Activated gamma-delta T cell treated with Interleukin-2 at 50 U/mL for 16 hours (primary cell): ENCODE measurements around the gene CNOT4.

Experiments used
- DNase-seq: peaks from one replicate; pipeline ENCODE4 v3.0.0-alpha.2; 2020

Gene CNOT4

DNA sequence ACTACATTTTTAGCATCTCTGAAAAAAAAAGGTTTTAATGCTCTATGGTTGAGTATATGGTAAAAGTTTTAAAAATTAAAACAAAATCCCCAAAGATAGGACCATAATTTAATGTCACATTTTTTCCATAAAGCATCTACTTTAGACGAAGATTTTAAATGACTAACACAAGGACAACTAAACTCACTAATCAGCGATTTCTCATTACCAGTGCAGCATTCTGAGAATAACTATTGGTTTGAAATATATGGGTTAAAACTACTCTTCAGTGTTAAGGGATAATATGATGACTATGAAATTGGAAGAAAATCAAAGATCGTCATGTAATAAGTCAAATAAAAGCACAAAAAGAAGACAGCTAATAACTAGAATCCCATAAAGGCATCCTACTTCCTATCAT, 118.4 kb downstream of the CNOT4 start:
- no peak for DNase-seq

DNA sequence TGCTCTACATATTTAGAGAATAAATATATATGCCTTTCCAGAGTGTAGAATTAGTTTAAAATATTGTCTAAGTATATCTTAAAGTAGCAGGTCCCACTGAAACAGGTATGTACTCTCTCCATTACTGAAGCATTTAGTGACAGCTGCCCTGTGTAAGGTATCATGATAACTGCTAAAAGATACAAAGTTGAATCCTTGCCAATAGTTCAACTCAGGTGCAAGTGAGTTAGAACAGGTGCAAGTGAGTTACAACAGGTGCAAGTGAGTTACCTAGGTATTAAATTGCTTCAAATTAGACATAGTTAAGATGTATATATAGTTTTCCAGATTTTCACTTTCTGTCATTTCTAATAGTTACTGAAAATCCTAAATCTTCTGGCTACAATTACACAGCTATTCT, 119.1 kb downstream of the CNOT4 start:
- DNase-seq = no peak

DNA sequence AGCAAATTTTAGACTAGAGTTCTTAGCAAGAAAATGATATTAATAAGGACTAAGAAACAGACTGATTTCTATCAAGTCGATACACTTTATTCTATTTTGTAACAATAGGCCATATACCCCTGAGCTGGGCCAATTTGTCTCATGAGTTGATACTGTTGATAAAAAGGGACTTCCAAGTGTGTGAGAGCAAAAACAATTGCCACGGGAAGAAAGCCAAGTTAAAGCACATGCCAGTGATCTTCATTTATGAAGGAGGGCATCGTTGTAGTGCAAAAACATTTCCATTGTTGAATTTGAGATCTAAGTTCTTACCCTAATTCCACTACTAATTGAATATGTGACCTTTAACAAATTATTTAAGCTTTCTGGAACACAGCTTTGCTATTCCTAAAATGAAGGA, 119.9 kb downstream of the CNOT4 start:
- no peak for DNase-seq

DNA sequence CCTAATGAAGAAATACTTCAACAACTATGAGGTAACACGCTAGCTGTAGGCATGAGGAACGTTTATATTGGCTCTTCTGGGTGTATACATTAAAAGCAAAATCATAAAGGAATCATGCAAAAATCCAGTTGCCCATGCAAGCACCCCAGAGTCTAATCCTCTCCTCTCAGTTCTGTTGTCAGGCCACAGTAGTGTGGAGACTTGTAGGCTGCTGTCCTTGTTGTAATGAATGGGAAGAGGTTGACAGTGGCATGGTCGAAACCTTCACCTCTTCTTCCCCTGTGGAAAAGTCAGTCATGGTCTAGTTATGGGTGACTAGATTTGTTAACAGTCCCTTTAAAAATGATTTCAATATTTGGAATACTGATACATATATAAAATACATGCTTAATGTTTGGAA, 121.3 kb downstream of the CNOT4 start:
- DNase-seq = no peak

DNA sequence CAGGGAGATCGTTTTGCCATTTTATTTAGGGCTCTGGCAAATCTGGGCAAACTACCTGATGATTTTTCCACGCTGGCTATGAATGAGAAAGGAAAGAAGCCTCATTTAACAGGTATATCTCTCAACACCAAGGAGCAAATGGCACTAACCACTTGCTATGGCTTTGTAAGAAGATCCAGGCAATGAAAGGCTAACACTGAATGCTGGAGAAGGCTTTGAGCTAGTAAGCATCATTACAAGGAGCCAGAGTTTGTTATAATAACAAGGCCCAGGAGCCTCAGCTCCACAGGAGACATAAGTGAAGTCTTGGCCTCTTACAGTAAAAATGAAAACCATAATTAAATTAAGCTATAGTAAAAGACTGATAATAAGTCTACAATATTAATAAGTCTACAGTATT, 123.1 kb downstream of the CNOT4 start:
- no peak for DNase-seq

DNA sequence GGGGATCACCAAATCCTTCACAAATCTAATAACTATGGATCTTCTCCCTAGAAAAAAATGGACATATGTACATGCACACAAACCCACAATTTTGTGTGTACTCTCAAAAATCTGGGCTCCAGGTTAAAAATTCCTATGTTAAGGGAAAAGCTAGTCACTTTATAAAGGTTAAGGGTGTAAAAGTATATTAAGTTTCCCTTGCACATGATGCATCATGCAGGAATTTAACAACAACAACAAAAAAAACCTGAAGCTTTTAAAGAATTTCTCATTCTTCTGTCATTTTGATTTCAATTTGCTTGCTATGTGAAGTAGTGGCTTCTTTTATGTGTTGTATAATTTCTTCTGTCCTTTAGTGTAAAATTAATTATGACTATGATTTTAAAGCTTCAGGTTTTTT, 123.7 kb downstream of the CNOT4 start:
- no peak for DNase-seq

DNA sequence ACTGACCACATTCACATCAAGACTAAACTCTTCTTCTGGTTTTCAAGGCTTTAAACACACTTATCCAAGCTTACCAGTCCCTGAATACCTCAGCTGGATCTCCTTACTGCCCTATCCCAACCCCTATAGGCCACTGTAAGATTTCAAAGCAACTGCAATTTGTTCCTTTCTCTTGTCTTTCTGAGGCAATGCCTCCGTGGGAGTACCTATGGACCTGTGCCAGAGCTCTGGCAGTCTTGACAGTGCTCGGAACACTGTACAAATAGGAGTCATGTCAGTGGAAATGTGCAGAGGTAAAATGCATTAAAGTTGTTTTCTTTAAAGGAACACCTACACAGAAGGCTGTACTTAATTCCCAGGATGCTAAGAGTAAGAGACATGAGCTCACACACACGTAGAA, 124.7 kb downstream of the CNOT4 start:
- no peak for DNase-seq

DNA sequence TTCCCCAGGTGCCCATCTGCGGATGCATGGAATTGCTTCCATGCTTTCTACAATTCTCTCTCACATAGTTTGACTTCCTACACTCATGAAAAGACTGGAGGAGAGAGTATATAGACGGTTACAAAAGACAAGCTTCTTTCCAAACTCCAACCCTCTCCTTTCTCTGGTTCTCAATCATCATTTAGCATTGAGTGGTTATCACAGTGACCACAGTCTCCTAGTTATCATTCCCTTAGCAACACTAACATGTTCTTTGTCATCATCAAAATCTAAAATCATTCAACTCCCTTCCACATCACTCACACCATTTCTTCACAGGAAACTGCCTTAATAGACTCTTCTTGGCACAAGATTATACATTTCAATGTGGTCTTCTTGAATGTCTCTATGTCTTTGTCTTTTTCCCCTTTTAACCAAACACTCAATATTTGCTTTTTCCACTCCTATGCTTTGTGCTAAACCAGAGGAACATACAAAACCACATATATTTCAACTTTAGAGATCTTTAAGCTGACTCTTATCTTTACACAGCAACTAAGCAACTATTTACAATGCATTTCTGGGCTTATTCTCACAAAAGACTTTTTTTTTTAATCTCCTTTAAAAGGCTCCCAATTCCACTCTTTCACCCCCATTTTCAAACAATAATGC, 126.3 kb downstream of the CNOT4 start:
- no peak for DNase-seq

DNA sequence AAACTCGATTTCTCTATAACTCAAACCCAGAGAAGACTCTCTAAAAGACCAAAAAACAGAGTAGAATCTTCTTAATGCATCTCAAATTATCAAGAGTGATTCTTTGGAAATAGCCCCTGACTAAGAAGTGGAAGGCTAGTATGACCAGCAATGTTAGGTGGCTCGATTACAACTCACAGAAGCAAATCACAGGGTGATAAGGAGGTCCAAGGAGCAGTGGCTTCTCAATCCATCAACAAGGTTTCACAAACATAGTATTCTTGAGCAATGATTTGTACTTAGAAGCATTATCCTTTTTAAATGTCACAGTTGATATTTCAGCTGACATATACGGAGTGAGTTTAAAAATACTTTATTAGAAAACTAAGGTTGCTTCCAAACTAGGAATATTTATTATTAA, 127.7 kb downstream of the CNOT4 start:
- DNase-seq = no peak

DNA sequence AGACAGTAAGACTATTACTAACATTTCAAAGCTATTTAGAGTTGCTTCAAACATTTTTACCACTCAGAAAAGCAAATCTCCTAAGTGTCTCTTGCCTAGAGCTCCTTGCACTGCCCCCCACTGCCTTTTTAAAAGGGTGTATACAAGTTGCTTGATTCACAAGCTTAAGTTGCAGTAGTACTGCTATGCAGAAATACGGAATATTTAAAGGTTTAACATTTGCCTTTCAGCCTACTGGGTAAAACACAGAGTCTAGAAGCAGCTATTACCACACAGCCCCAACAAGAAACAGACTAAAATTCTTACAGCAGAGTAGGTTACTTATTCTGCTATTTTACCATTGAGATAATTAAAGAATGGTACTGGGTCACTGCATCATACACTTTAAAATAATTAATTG, 128.5 kb downstream of the CNOT4 start:
- no peak for DNase-seq

DNA sequence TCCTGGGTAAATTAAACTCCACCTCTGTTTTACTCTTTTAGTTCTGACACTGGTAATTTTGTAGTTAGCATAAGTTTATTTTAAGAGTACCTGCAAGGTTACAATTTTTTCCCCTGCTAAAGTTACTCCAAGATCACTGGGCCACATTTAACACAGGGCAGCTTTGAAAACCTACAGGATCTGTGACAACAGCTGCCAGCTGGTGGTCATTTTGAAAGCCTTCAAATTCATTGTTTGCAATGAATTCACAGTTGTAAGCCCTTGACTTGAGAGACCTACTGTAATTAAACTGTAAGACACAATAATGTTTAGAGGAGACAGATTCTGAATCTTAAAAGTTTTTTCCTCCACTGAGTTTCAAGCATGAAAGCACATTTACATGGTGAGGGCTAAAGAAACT, 129.6 kb downstream of the CNOT4 start:
- DNase-seq = no peak

DNA sequence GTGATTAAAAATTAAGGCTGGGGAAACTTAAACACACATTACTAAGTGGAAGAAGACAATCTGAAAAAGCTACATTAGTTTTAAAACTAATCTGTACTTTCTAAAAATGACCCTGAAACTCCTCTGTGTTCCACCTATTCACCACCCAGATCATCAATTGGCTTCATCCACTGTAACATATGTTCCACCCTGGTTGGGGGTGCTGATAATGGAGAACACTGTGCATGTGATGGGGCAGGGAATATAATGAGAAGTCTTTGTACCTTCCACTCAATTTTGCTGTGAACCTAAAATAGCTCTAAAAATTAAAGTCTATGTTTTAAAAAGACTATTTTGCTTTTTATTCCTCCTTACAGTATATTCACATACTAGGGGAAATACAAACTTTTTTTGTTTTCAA, 132.7 kb downstream of the CNOT4 start:
- no peak for DNase-seq

DNA sequence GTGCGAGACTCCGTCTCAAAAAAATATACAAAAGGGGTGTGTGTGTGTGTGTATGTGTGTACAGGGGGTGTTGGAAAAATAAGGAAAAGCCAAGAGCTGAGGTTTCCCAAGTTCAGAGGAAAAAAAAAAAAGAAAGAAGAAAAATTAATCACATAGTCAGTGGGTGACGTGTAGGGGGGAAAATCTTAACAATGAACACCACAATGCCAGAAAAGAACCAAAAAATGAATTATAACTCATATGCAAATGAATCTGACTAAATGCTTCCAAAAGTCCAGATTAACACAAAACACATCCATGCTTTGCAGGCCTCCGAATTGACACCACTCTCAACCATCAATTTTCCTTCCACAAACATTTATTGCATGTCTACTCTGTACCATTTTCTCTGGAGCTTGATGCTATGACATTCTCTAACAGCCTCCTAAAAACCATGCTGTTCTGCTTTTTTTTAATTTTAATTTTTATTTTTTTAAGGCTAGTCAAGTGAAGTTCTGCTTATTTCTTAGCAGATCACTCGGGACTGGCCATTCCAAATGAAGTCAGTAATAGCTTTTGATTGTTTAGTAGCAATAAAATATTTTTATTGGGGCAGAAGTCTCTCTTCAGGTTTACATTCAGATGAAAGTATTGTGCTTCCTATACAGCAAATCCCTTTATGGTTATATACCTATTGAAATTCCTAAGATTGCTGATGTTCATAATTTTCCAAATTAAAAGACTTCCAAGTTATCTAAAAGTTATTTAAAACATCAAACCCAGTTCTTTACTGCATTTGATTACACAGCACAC, 133.8 kb downstream of the CNOT4 start:
- DNase-seq = no peak

DNA sequence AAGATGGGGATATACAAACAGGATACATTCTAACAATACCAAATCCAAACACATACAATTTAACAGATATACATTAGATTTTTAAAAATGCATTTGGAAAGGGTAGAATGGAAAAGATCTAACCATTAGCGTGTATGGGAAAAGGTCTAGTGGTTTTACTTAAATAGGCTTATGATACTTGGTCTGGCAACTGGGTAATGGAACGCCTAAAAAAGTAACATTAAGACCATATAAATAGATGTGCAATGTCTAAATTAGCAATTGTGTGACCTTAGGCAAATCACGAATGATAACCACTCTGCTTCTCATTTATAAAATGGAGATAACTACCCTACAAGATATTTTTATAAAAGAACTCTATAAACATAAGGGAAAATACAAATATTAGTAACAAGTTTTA, 135.2 kb downstream of the CNOT4 start:
- no peak for DNase-seq

DNA sequence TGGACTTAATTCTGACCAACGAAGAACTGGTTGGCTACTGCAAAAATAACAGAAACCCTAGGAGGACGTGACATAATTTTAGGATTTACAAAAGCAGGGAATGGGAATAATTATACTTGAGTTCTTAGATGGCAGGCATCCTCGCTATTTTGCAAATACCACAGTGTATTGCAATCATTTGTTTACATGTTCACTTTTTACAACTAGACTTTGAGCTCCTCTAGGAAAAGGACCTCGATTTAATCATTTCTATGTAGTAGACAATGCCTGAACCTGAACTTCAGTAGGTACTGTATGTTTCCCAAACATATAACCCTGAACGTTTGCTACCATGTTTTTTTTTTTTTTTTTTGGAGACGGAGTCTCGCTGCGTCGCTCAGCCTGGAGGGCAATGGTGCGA, 137.7 kb downstream of the CNOT4 start:
- DNase-seq = no peak

DNA sequence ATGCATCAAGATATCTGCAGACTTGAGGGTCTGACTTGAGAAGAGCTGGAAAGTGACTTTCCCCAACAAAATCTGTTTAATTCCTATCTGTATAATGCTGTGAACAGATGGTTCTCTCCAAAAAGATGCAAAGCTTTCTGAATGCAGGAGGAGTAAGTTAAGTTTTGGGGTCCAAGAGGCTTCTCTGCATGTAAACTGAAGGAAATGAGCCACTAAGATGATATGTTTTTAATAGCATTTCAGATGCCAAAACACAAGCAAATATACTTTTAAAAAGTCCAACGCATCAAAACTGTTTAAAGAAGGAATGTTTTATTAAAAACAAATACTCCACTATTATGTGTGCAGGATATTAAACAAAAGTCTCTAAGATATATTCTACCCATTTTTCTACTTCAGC, 139.2 kb downstream of the CNOT4 start:
- DNase-seq = no peak

DNA sequence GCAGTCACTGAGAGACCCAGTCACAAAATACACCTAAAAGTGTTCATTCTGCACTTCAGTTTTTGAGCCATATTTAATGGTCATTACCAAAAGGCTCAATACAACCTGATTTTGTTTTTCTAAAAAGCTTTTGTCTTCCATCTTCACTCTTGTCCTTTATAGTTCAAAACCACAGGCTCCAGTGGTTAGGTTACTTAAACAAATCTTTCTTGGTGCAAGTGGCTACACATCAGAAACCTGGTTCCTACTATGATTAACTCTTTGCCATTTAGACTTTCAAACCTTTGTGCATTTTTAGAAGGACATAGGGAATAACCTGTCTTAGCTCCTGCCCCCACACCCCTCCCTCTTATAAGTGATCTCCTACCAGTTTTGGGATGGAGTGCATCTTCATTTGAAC, 140.5 kb downstream of the CNOT4 start:
- DNase-seq = no peak

DNA sequence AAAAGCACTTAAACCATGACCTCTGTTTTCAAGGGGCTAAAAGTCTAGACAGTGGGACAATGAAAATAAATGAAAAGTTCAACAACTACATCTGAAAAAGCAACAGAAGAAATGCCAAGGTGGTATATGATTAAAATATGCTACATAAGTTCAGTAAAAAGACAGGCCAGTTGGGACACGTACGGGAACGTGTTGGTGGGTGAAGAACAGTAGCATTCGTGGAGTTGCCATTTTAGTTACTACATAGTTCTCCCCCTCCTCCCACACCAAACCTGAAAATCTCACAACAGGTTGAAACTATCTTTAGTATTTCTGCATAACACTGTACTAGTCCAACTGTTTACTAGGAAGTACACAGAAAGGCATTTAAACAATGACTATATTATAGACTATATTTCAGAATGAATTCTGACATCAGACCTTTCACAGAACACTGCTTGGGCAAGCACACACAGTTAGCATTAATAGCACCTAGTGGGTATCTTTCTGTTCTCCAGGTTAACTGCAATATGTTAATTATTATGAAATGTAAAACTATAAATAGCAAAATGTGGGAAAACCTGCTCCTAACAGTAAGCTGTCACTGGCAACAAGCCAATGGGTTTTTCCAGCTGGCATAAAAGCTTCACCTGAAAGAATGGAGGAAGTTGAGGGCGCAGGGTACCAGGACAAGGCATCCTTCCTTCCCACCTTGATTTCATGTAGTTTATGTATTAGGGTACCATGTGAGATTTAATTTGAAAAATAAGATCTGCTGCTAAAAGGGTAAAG, 141.3 kb downstream of the CNOT4 start:
- no peak for DNase-seq

DNA sequence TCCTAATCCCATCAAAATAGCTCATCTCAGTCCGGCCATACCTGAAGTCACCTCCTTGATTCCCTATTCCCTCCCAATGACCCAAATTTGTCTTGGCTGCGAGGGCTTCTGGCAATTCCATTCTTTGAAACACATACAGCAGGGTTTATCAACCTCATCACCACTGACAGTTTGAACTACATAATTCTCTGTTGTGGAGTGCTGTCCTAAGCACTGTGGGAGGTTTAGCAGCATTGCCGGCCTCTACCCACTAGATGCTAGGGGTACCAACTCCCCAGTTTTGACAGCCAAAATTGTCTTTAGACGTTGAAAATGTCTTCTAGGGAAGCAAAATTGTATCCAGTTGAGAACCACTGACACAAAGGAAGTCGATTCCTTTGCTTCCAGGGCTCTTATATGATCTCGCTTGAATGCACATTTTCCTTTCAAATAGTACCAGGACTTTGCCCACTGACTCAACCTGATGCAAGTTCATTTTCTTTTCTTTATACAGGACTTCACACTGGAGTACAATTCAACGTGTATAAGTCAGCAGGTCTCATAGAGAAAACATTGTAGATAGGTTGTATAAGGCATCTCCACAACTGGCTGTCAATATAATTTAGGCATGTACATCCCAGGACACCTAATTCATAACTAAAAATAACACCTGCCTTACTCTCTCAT, 142.9 kb downstream of the CNOT4 start:
- no peak for DNase-seq

DNA sequence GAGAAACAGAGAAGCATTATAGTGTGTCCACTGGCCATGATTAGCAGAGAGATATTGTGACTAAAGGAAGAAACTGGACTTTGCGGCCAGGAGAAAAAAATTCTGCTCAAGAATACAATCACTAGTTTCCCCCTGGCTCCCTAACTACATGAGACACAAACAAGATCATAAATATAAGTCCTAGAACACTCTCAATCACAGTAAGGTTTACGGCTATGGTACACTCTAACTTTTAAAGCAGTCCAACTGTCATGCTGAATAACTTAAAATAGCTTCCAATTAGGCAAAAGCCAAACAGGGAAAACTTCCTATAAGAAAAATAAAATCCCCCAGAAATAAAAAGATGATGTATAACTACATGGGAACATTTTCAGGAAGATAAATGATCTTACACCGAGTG, 144.2 kb downstream of the CNOT4 start:
- no peak for DNase-seq

DNA sequence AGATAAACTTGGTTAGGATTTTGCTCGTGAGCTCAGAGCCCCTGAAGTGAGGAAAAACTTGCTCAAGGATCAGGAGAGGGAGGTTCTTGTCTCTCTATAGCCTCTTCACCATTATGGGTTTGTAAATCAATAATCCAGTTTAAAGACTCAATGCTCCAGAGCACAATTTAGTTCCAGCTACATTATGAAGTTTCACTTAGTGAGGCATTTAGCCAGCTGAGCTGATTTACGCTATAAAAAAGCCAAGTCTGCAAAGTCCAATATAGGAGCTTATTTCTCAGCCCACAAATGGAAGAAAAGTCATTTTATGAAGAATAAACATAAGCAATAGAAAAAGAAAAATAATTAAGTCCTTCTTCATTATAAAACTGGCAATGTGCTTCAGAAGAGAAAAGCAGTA, 145.7 kb downstream of the CNOT4 start:
- DNase-seq = no peak

DNA sequence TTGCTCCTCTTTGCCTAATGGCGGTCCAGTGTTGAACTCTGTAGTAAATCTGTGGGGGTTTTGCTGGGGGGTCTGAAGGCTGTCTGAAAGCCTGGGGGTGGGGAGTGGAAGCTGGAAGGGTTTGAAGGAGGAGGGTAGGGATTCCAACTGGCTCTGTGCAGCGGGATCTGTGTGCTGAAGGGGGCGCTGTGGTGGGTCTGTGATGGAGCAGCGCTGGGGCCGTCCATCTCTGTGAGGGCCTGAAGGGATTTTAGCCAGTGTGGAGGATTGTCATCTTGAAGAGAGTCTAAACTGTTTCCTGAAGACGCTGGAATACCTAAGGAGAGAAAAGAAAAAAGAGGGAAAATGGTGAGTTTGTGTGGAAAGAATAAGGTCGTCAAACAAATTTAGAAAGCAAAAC, 147.0 kb downstream of the CNOT4 start:
- no peak for DNase-seq

DNA sequence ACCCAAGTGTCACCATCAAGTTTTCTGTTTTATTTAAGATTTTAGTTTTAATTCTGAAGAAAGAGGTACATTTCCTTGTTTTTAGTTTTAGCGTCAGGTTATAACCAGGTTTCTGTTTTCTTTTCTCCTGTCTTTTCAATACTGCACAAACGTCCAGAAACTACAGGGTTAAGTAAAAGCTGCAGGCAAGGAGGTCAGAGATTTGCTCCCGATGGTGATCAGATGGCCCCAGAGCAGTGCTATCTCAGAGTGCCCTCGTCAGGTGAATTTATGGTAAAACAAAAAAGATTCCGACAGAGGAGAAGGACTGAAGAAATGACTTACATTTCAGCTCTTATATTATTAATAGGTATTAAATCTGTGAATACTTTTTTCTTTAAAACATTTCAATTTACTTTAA, 148.1 kb downstream of the CNOT4 start:
- DNase-seq = no peak

DNA sequence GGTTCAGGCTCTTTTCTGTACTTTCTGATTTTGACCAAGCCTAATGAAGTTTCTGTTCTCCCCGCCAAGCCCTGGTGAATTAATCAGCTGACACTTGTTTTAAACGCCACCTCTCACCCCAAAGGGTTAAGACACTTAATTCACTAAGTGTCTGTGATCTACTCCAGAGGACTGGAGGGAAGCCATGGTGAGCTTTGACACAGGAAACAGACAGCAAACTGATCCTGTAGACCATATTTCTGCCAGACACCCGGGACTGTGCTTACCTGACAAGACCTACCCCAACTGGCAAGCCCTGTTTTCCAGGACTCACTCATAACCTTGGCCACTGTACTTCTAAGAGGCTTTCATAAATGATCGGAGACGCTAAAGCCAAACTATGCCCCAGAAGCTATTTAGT, 150.3 kb downstream of the CNOT4 start:
- DNase-seq = no peak
